HCT116 (cell line): ENCODE results near the gene OCEL1. TPM values are rescaled to one million over a fixed set of nuclear protein-coding genes. Genes with fewer than 3 reads are reported as not detected.

ENCODE experiments used
- ATAC-seq: fragments of 200-7000 bp; cut with Tn5 transposase; 2 replicates; pipeline ENCODE4 v1.9.1; 2020; ENCODE audit warnings: mild to moderate bottlenecking, moderate library complexity
- BruUV-seq: library from RNA; stranded (reverse); fragments of 400-500 nt; replicated peaks from 2 replicates; lab custom pipeline; 2021; lab: Mats Ljungman, UMichigan
- CTCF ChIA-PET: fragments of 300-600 bp; sonication (Branson Sonifier 250); formaldehyde crosslinking; loops from one replicate; lab custom pipeline; 2021; ENCODE audit warnings: antibody characterized with exemption; lab: Charles Lee
- POLR2A ChIA-PET: fragments of 300-600, 350-600 bp; sonication (Branson Sonifier 250); formaldehyde crosslinking; loops from one replicate; lab custom pipeline; 2021; ENCODE audit warnings: antibody characterized with exemption; lab: Charles Lee
- RAD21 ChIA-PET, 2 experiments: fragments of 300-600 bp; sonication (Branson Sonifier 250); formaldehyde crosslinking; loops; one replicate each; lab custom pipeline; 2023; ENCODE audit warnings: low total read pairs in 2 of 2; ENCODE audit not compliant: uncharacterized antibody in 2 of 2, unreplicated experiment in 2 of 2, low non-redundant PET in 1 of 2; lab: Charles Lee
- DNase-seq: peaks from one replicate; pipeline ENCODE4 v3.0.0-alpha.2; 2010; ENCODE audit warnings: low read depth, low spot score
- H2AFZ ChIP-seq: fragments of 200-600 bp; shearing (Covaris generic), sonication (generic); 2 replicates; pipeline ENCODE4 v1.6.1; 2017; ENCODE audit warnings: low read depth, mixed run types, mixed read lengths, antibody characterized with exemption, low read length; ENCODE audit not compliant: poor library complexity, severe bottlenecking
- H3K27ac ChIP-seq: 2 replicates; pipeline ENCODE4 v1.5.1; 2012; ENCODE audit warnings: low read depth, low read length
- H3K27me3 ChIP-seq: fragments of 200-600 bp; sonication (generic); 2 replicates; pipeline ENCODE4 v1.6.1; 2016; ENCODE audit warnings: mixed run types, low read length, mixed read lengths; ENCODE audit not compliant: insufficient read depth
- H3K36me3 ChIP-seq, 2 experiments: fragments of 200-500 bp in 1 of 2; fragments of 200-600 bp in 1 of 2; sonication (Bioruptor generic) in 1 of 2; sonication (generic) in 1 of 2; 2 replicates each; pipeline versions ENCODE4 v1.5.1 to v1.6.1; 2014 to 2016; ENCODE audit warnings: low read length in 2 of 2, inconsistent platforms in 1 of 2, mixed read lengths in 1 of 2, mixed run types in 1 of 2; ENCODE audit not compliant: insufficient read depth in 2 of 2, control insufficient read depth in 1 of 2
- H3K4me1 ChIP-seq, 2 experiments: fragments of 200-600 bp in 1 of 2; sonication (generic) in 1 of 2; 2 replicates each; pipeline versions ENCODE4 v1.5.1 to v1.6.1; 2012 to 2017; ENCODE audit warnings: low read length in 2 of 2, inconsistent platforms in 1 of 2, mild to moderate bottlenecking in 1 of 2, mixed read lengths in 1 of 2, mixed run types in 1 of 2, moderate library complexity in 1 of 2; ENCODE audit not compliant: insufficient read depth in 2 of 2, control insufficient read depth in 1 of 2
- H3K4me2 ChIP-seq: fragments of 200-600 bp; sonication (generic); 2 replicates; pipeline ENCODE4 v1.6.1; 2017; ENCODE audit warnings: mixed run types, low read length, mixed read lengths
- H3K4me3 ChIP-seq, 2 experiments: fragments of 200-600 bp in 1 of 2; sonication (generic) in 1 of 2; replicated peaks in 1 of 2; 2 replicates each; pipeline ENCODE4 v1.5.1; 2011 to 2016; ENCODE audit warnings: low read length in 2 of 2, control low read depth in 1 of 2, low read depth in 1 of 2, mild to moderate bottlenecking in 1 of 2, mixed read lengths in 1 of 2, mixed run types in 1 of 2
- H3K79me2 ChIP-seq: fragments of 200-600 bp; sonication (generic); 2 replicates; pipeline ENCODE4 v1.6.1; 2017; ENCODE audit warnings: mild to moderate bottlenecking, mixed run types, low read length, moderate library complexity, mixed read lengths; ENCODE audit not compliant: insufficient read depth
- H3K9ac ChIP-seq: fragments of 200-600 bp; sonication (generic); 2 replicates; pipeline ENCODE4 v1.6.1; 2016; ENCODE audit warnings: low read length, mixed read lengths
- H3K9me2 ChIP-seq: fragments of 200-600 bp; sonication (generic), shearing (Covaris generic); 2 replicates; pipeline ENCODE4 v1.6.1; 2017; ENCODE audit warnings: mixed run types, mild to moderate bottlenecking, moderate library complexity; ENCODE audit not compliant: insufficient read depth
- H3K9me3 ChIP-seq, 2 experiments: fragments of 200-500 bp in 1 of 2; fragments of 200-600 bp in 1 of 2; sonication (Bioruptor generic) in 1 of 2; sonication (generic) in 1 of 2; 2 replicates each; pipeline ENCODE4 v1.6.1; 2014 to 2017; ENCODE audit warnings: low read length in 2 of 2, mixed read lengths in 2 of 2, inconsistent platforms in 1 of 2, low read depth in 1 of 2, mild to moderate bottlenecking in 1 of 2, mixed run types in 1 of 2, moderate library complexity in 1 of 2; ENCODE audit not compliant: control insufficient read depth in 1 of 2, insufficient read depth in 1 of 2
- H4K20me1 ChIP-seq: fragments of 200-600 bp; sonication (generic), shearing (Covaris generic); 2 replicates; pipeline ENCODE4 v1.6.1; 2017; ENCODE audit warnings: mixed run types, mild to moderate bottlenecking, moderate library complexity; ENCODE audit not compliant: insufficient read depth
- CBX3 ChIP-seq: IDR thresholded peaks from 2 replicates; pipeline ENCODE4 v1.6.1; 2012; ENCODE audit warnings: low read depth
- CEBPB ChIP-seq: IDR thresholded peaks from 2 replicates; pipeline ENCODE4 v1.6.1; 2012; ENCODE audit warnings: low read depth
- EGR1 ChIP-seq: IDR thresholded peaks from 2 replicates; pipeline ENCODE4 v1.6.1; 2012; ENCODE audit warnings: low read depth
- ELF1 ChIP-seq: IDR thresholded peaks from 2 replicates; pipeline ENCODE4 v1.6.1; 2012; ENCODE audit warnings: low read depth, borderline replicate concordance
- EZH2 ChIP-seq: fragments of 200-600 bp; sonication (generic); IDR thresholded peaks from 2 replicates; pipeline ENCODE4 v1.6.1; 2017; ENCODE audit warnings: antibody characterized with exemption, mixed run types
- EZH2phosphoT487 ChIP-seq: fragments of 200-600 bp; IDR thresholded peaks from 2 replicates; pipeline ENCODE4 v1.6.1; 2018; ENCODE audit warnings: antibody characterized with exemption, borderline replicate concordance
- FOSL1 ChIP-seq: IDR thresholded peaks from 2 replicates; pipeline ENCODE4 v1.6.1; 2012; ENCODE audit warnings: low read depth
- JUND ChIP-seq: IDR thresholded peaks from 2 replicates; pipeline ENCODE4 v1.6.1; 2012
- POLR2A ChIP-seq: IDR thresholded peaks from 2 replicates; pipeline ENCODE4 v1.7.0; 2011; ENCODE audit warnings: borderline replicate concordance; ENCODE audit not compliant: insufficient read depth, insufficient read length; ENCODE audit errors: extremely low read depth
- RAD21 ChIP-seq: IDR thresholded peaks from 2 replicates; pipeline ENCODE4 v1.6.1; 2012; ENCODE audit warnings: low read depth, mild to moderate bottlenecking
- SIN3A ChIP-seq: IDR thresholded peaks from 2 replicates; pipeline ENCODE4 v1.6.1; 2012; ENCODE audit warnings: low read depth
- SP1 ChIP-seq: IDR thresholded peaks from 2 replicates; pipeline ENCODE4 v1.6.1; 2012; ENCODE audit warnings: low read depth
- YY1 ChIP-seq: IDR thresholded peaks from 2 replicates; pipeline ENCODE4 v1.6.1; 2011; ENCODE audit warnings: low read length, low read depth, moderate library complexity, mild to moderate bottlenecking; ENCODE audit not compliant: insufficient replicate concordance; ENCODE audit errors: extremely low read depth
- ZFX ChIP-seq: fragments of 450-650 bp; IDR thresholded peaks from 2 replicates; pipeline ENCODE4 v1.6.1; 2017
- ZNF274 ChIP-seq: fragments of 200-500 bp; sonication (Bioruptor generic); IDR thresholded peaks from 2 replicates; pipeline ENCODE4 v1.6.1; 2014; ENCODE audit warnings: mild to moderate bottlenecking, low read depth, low read length, inconsistent platforms
- intact Hi-C: fragments of 100-400 bp; cut with micrococcal nuclease; formaldehyde crosslinking; loops from 2 replicates; pipeline ENCODE4 v1.10.0; 2022
- total RNA-seq: library from RNA; stranded (reverse); gene quantifications from one replicate; pipeline ENCODE4 v1.2.1, GENCODE V29; 2021; ENCODE audit not compliant: unreplicated experiment
- TF ChIP-seq, protein P1 (sequence below): IDR thresholded peaks from 2 replicates; pipeline ENCODE4 v1.6.1; 2012
- TF ChIP-seq, protein P2 (sequence below): IDR thresholded peaks from 2 replicates; pipeline ENCODE4 v1.6.1; 2012; ENCODE audit warnings: low read depth
- TF ChIP-seq, protein P3 (sequence below): IDR thresholded peaks from 2 replicates; pipeline ENCODE4 v1.6.1; 2012

OCEL1 gene
- total RNA-seq, 1 experiment from 2014 or later, result 39.8 TPM

DNA sequence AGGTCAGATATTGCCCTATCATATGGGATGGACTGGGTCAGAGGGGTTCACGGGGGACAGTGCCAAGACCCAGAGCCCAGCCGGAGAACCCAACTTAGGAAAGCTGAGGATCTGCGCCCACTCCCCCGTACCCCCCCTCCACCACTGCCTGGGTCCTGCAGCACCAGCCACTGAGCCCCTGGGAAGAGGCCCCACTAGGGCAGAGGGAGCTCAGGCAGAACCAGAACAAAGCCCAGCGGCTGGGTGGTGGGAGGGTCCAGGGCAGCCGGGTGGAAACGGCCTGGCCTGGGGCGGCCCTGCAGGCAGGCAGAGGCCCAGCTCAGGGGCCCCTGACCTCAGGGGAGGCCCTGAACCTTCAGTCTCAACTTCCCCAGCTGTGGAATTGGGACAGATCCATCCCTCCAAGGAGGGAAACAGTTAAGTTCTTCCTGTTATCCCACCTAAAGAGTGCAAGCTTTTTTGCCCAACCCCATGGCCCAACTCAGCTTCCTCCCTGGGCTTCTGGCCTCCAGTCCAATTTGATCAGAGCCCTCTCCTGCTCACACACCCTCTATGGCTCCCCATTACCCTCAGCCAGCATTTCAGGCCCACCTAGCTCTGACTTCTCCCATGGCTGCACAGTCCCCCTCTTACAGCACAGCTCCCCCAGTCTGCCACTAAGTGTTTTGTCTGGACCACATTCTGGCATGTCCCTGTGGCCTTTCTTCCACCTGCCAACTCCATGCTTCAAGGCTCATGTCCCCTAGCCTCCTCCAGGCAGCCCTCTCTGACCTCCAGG, 16.6 kb downstream of the OCEL1 start:
- H3K27ac ChIP-seq, result peak overlapping the region; percentile 12; the same call in 1 of the 2 replicates
- no peaks in the 10 kb centered on the region for H4K20me1 ChIP-seq
- no peak overlapping the region for H3K9ac ChIP-seq
- H3K9me2 ChIP-seq, result no peaks in the 10 kb centered on the region
- ChIA-PET POLR2A (no interaction called here), RAD21 (no interaction called here), CTCF (no interaction called here)
- ATAC-seq (no peak), DNase-seq (no peak)
- no peak overlapping the region for H2AFZ ChIP-seq
- TF ChIP-seq YY1 (no peak), SP1 (no peak), ELF1 (no peak), JUND (no peak), ZNF274 (no peak), EGR1 (no peak), CEBPB (no peak), EZH2 (no peak), ZFX (no peak), EZH2phosphoT487 (no peak), RAD21 (no peak), FOSL1 (no peak), POLR2A (no peak), SIN3A (no peak), CBX3 (no peak)
- TF ChIP-seq, protein P1, sequence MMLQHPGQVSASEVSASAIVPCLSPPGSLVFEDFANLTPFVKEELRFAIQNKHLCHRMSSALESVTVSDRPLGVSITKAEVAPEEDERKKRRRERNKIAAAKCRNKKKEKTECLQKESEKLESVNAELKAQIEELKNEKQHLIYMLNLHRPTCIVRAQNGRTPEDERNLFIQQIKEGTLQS, result no peak
- TF ChIP-seq, protein P2, sequence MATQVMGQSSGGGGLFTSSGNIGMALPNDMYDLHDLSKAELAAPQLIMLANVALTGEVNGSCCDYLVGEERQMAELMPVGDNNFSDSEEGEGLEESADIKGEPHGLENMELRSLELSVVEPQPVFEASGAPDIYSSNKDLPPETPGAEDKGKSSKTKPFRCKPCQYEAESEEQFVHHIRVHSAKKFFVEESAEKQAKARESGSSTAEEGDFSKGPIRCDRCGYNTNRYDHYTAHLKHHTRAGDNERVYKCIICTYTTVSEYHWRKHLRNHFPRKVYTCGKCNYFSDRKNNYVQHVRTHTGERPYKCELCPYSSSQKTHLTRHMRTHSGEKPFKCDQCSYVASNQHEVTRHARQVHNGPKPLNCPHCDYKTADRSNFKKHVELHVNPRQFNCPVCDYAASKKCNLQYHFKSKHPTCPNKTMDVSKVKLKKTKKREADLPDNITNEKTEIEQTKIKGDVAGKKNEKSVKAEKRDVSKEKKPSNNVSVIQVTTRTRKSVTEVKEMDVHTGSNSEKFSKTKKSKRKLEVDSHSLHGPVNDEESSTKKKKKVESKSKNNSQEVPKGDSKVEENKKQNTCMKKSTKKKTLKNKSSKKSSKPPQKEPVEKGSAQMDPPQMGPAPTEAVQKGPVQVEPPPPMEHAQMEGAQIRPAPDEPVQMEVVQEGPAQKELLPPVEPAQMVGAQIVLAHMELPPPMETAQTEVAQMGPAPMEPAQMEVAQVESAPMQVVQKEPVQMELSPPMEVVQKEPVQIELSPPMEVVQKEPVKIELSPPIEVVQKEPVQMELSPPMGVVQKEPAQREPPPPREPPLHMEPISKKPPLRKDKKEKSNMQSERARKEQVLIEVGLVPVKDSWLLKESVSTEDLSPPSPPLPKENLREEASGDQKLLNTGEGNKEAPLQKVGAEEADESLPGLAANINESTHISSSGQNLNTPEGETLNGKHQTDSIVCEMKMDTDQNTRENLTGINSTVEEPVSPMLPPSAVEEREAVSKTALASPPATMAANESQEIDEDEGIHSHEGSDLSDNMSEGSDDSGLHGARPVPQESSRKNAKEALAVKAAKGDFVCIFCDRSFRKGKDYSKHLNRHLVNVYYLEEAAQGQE, result no peak
- TF ChIP-seq, protein P3, sequence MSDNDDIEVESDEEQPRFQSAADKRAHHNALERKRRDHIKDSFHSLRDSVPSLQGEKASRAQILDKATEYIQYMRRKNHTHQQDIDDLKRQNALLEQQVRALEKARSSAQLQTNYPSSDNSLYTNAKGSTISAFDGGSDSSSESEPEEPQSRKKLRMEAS, result no peak
- H3K36me3 ChIP-seq, result peaks cover 0 to 4% of the 10 kb centered on the region in 2 experiments; a peak in 1 of 4 replicates
- no TSS peak for BruUV-seq
- no peak overlapping the region for H3K4me3 ChIP-seq
- no peaks in the 10 kb centered on the region for H3K27me3 ChIP-seq
- H3K4me1 ChIP-seq, result peaks cover 29 to 49% of the 10 kb centered on the region in 2 experiments
- H3K9me3 ChIP-seq, result no peaks in the 10 kb centered on the region
- H3K79me2 ChIP-seq, result peaks cover 47% of the 10 kb centered on the region
- peak overlapping the region; percentile 99; the same call in 1 of the 2 replicates for H3K4me2 ChIP-seq
- intact Hi-C loops, result no loop called here
